HG03575 (cell line): ENCODE data around the gene TOMM70.
"Not testable (repeated sequence)": the region's sequence is repeated elsewhere in the genome, so short reads cannot be mapped to it uniquely, and the experiment has no call there.

Experiments
- ATAC-seq: cut with Tn5 transposase; IDR thresholded peaks from one replicate; pipeline ENCODE4 v1.9.1; 2021; ENCODE audit not compliant: unreplicated experiment, insufficient number of reproducible peaks, low FRiP score; ENCODE audit errors: extremely low read depth

Gene TOMM70

GRCh38 chr3:100376301-100376700 is 24.6 kb downstream of the TOMM70 start:
- no peak for ATAC-seq

DNA sequence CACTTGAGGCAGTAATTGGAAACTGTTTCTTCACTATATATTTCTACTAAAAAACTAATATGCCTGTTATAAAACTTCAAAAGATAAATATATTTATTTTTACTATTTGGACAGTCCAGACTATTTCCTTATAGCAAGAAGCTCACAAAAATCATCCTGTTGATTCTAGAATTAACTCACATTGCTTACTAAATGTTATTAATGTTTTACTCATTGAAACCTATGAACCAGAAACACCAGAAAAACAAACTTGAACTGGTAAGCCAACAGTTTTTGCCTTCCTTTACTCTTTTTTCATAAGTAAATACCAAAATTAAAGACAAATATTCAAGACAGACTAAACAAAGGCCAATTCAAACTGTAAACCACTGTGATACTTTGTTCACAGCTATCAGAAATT is 26.4 kb downstream of the TOMM70 start:
- ATAC-seq, result no peak

DNA sequence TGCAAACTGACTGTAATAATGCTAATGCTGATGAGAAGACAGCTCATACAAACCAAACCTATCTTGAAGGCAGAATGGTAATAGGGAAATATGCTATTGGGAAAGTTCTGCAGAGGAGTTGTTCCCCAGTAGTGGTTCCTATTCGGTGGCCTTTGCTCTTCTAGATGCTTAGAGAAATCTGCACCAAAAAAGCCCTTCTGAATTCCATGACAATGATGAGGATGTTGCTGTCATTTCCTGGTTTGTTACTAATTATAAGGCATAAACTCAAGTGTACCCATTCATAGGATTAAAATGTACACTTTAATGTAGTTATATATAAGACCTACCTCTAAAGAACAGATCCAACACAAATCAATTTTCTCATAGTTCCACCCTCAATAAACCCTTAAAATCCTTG is 30.1 kb downstream of the TOMM70 start:
- ATAC-seq, result no peak

GRCh38 chr3:100368441-100368840 is 32.4 kb downstream of the TOMM70 start:
- ATAC-seq, result no peak

DNA sequence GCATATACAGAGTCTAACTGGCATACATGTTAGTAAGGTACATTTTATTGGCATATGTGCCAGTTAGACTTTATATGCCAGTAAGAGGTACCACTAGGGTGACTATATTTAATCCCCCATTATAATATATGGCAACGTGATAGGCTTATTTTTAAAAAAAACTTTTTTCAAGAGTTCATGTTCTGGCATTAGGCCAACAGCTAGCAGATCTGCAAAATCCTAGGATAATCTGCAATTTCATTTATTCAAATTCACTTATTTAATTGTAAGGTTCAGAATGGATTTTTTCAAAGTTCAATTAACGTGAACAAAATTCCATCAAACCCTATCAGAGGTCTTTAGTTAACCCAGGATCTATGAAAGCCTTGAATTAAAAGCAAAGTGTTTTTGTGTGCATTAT is 34.5 kb downstream of the TOMM70 start:
- ATAC-seq, result no peak

DNA sequence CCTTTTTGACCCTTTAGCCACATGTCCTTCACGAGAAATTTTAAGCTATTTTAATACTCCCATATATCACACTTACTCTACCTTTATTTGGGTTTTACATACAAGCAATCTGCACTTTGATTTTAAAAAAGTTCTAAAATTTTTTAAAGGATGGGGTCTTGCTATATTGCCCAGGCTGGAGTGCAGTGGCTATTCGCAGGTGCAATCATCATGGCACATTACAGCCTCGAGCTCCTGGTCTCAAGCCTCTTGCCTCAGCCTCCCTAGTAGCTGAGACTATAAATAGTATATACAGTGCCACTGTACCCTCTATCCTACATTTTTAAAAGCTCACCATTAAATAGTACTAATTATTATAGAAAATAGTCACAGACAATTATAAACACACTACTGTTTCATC is 36.5 kb downstream of the TOMM70 start:
- ATAC-seq, result no peak

GRCh38 chr3:100361897-100362296 is 39.0 kb downstream of the TOMM70 start:
- ATAC-seq, result no peak

- ATAC-seq, result no peak
These were observed 40.0 kb downstream of the TOMM70 start for GRCh38 chr3:100360757-100361496.

- ATAC-seq, result no peak
These were observed 41.9 kb downstream of the TOMM70 start for GRCh38 chr3:100359035-100359434.

GRCh38 chr3:100358413-100358812 is 42.5 kb downstream of the TOMM70 start:
- no peak for ATAC-seq

GRCh38 chr3:100354850-100355249 is 46.0 kb downstream of the TOMM70 start:
- ATAC-seq, result no peak

GRCh38 chr3:100352296-100353231 is 48.3 kb downstream of the TOMM70 start:
- no peak for ATAC-seq

GRCh38 chr3:100351770-100352169 is 49.1 kb downstream of the TOMM70 start:
- not testable (repeated sequence) for ATAC-seq

DNA sequence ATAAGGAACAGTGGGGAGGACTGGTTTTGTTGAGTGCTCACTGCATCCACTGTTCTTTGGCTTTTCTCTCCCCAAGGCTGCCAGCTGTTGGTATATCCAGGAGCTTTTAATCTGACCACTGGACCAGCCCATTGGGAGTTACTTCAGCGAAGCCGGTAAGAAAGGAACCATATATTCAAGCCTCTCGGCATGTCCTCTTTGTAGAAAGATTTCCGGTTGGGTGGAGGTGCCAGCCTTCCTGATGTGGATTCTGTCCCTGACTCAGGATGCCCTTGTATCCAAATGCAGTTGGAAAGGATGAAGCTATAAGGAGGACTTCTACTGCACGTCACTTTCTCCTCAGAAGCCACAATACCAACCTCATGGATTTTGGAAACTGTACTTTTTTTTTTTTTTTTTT is 52.2 kb downstream of the TOMM70 start:
- no peak for ATAC-seq

- no peak for ATAC-seq
These were observed 60.4 kb downstream of the TOMM70 start for GRCh38 chr3:100340527-100340926.

- ATAC-seq, result no peak
These were observed 61.1 kb downstream of the TOMM70 start for GRCh38 chr3:100339786-100340185.

- no peak for ATAC-seq
These were observed 62.0 kb downstream of the TOMM70 start for GRCh38 chr3:100338911-100339310.

DNA sequence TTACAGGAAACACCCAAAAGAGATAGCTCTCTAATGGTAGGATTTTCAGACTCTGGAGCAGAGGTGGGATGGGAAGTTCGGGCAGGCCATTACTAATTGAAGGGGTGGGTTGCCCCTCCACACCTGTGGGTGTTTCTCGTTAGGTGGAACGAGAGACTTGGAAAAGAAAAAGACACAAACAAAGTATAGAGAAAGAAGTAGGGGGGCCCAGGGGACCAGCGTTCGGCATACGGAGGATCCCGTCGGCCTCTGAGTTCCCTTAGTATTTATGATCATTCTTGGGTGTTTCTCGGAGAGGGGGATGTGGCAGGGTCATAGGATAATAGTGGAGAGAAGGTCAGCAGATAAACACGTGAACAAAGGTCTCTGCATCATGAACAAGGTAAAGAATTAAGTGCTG is 64.7 kb downstream of the TOMM70 start:
- ATAC-seq, result not testable (repeated sequence)

- ATAC-seq, result no peak
These were observed 65.5 kb downstream of the TOMM70 start for GRCh38 chr3:100335434-100335833.
